Stimulated activated naive B cell treated with anti-CD40 and anti-IgM and Interleukin-4, amounts not matched to agents 10 μg/mL and 1 μg/mL and 100 μg/mL, for 72 hours (primary cell): ENCODE results near the gene ATP6AP1.

Experiments
- ATAC-seq, 2 donors: fragments of 150-1000 bp; cut with Tn5 transposase; replicated peaks; 2 replicates each; pipeline ENCODE4 v1.10.0; 2021; ENCODE audit warnings: moderate library complexity in 1 of 2
- DNase-seq: peaks from one replicate; pipeline ENCODE4 v3.0.0; 2021
- H3K27ac Mint-ChIP-seq: one replicate; pipeline ENCODE4 v1.8.0; 2022; ENCODE audit warnings: mild to moderate bottlenecking, mixed read lengths
- H3K27me3 Mint-ChIP-seq, 2 donors: one replicate each; pipeline ENCODE4 v1.8.0; 2022; ENCODE audit warnings: mixed read lengths in 2 of 2
- H3K36me3 Mint-ChIP-seq, 2 donors: one replicate each; pipeline ENCODE4 v1.8.0; 2022; ENCODE audit warnings: mixed read lengths in 2 of 2, mild to moderate bottlenecking in 1 of 2
- H3K4me1 Mint-ChIP-seq, 2 donors: one replicate each; pipeline ENCODE4 v1.8.0; 2022; ENCODE audit warnings: mixed read lengths in 2 of 2, mild to moderate bottlenecking in 1 of 2
- H3K4me3 Mint-ChIP-seq, 2 donors: one replicate each; pipeline ENCODE4 v1.8.0; 2022; ENCODE audit warnings: mild to moderate bottlenecking in 2 of 2, mixed read lengths in 2 of 2, moderate library complexity in 1 of 2
- H3K9me3 Mint-ChIP-seq, 2 donors: one replicate each; pipeline ENCODE4 v1.8.0; 2022; ENCODE audit warnings: mixed read lengths in 2 of 2, mild to moderate bottlenecking in 1 of 2

ATP6AP1 gene

GRCh38 chrX:154470914-154471568, 42.6 kb downstream of the ATP6AP1 start:
- Mint-ChIP-seq H3K27ac (no peak overlapping the region), H3K9me3 (no peaks in the 10 kb centered on the region), H3K27me3 (no peaks in the 10 kb centered on the region), H3K36me3 (peaks cover 16 to 28% of the 10 kb centered on the region in 2 donors), H3K4me3 (no peak overlapping the region), H3K4me1 (peaks cover 6 to 7% of the 10 kb centered on the region in 2 donors)
- ATAC-seq (no peak), DNase-seq (no peak)

GRCh38 chrX:154471839-154472684, 43.6 kb downstream of the ATP6AP1 start:
- H3K4me3 Mint-ChIP-seq, result no peak overlapping the region
- peaks cover 6 to 12% of the 10 kb centered on the region in 2 donors for H3K4me1 Mint-ChIP-seq
- H3K27me3 Mint-ChIP-seq, result no peaks in the 10 kb centered on the region
- DNase-seq (no peak), ATAC-seq (no peak)
- no peaks in the 10 kb centered on the region for H3K9me3 Mint-ChIP-seq
- H3K27ac Mint-ChIP-seq, result no peak overlapping the region
- H3K36me3 Mint-ChIP-seq, result peaks cover 11 to 21% of the 10 kb centered on the region in 2 donors

GRCh38 chrX:154472685-154473632, 44.5 kb downstream of the ATP6AP1 start:
- Mint-ChIP-seq H3K4me1 (peaks cover 12 to 14% of the 10 kb centered on the region in 2 donors), H3K27ac (no peak overlapping the region), H3K36me3 (peaks cover 11 to 21% of the 10 kb centered on the region in 2 donors), H3K27me3 (no peaks in the 10 kb centered on the region), H3K4me3 (no peak overlapping the region), H3K9me3 (no peaks in the 10 kb centered on the region)
- ATAC-seq, result no peak
- no peak for DNase-seq

DNA sequence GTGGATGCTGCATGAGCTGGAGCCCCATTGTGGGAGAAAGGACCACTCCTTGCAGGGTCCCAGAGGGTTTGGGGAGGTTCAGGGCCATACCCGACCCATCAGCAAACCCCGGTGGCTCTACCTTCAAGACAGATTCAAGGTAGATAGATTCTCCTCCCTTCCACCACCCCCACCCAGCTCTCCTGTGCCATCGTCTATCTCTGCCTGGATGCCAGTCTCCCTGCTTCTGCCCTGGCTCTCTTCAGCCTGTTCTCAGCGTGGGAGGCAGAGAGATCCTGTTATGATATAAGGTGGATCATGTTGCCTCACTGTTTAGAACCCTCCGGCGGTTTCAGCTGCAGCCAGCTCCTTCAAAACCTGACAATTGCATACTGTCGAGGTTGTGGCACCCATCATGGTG, 45.2 kb downstream of the ATP6AP1 start:
- Mint-ChIP-seq H3K27ac (no peak overlapping the region), H3K27me3 (no peaks in the 10 kb centered on the region), H3K36me3 (peaks cover 11 to 21% of the 10 kb centered on the region in 2 donors), H3K4me3 (no peak overlapping the region), H3K9me3 (no peaks in the 10 kb centered on the region), H3K4me1 (peaks cover 14 to 16% of the 10 kb centered on the region in 2 donors)
- DNase-seq (no peak), ATAC-seq (no peak)

DNA sequence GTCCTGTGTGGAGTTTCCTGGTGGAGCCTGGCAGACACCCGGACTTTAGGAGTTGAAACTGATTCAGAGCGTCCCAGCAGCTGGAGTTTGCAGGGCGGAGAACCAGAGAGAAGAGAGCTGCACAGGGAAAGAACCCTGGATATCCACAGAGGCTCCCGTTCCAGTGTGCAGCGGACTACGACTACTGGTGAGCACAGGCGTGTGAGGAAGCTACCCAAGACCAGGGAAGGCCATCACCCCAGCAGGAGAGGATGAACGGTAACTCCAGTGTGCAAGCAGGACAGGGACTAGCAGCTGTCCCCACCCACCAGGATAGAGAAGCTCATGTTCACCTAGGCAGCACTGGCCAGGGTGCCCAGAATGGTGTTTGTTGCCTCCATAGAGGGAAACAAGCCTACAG, 48.3 kb downstream of the ATP6AP1 start:
- no peaks in the 10 kb centered on the region for H3K27me3 Mint-ChIP-seq
- H3K27ac Mint-ChIP-seq, result no peak overlapping the region
- H3K9me3 Mint-ChIP-seq, result no peaks in the 10 kb centered on the region
- H3K36me3 Mint-ChIP-seq, result peaks cover 11% of the 10 kb centered on the region in 2 donors
- peaks cover 17 to 23% of the 10 kb centered on the region in 2 donors for H3K4me1 Mint-ChIP-seq
- H3K4me3 Mint-ChIP-seq, result no peak overlapping the region
- no peak for DNase-seq
- no peak for ATAC-seq

DNA sequence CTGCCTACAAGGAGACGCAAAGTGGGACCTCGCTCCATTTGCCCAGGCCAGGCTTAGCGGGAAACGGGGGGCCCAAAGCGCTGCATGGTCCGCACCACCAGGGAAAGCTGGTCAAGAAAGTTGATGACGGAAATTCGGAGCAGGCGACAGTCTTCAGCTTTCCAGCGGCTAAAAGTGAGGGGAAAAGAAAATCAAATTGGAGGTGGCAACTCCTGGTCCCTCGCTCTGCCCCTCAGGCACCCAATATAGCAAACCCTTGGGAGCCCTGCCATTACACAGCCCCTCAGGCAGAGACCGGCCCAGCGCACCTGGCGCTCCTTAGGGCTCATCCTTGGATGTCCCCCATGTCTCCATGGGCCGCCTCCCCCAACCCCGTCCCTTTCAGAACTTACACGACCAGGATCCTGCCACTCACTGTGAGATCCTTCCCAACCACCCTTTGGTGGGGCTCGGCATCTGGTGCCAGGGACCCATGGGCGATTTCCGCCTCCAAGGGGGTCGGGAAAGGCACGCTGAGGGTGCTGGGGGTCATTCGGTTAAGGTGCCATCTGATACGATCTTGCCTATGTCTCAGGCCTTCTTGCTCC, 49.5 kb downstream of the ATP6AP1 start:
- DNase-seq, result no peak
- H3K4me1 Mint-ChIP-seq, result peaks cover 17 to 23% of the 10 kb centered on the region in 2 donors
- H3K9me3 Mint-ChIP-seq, result no peaks in the 10 kb centered on the region
- ATAC-seq, result no peak
- H3K27ac Mint-ChIP-seq, result peak overlapping the region; percentile 96
- H3K4me3 Mint-ChIP-seq, result peak overlapping the region; percentile 85 to 86
- peaks cover 5 to 8% of the 10 kb centered on the region in 2 donors for H3K36me3 Mint-ChIP-seq
- H3K27me3 Mint-ChIP-seq, result no peaks in the 10 kb centered on the region

- Mint-ChIP-seq H3K4me1 (peaks cover 20 to 31% of the 10 kb centered on the region in 2 donors), H3K27me3 (no peaks in the 10 kb centered on the region), H3K36me3 (peaks cover 5 to 11% of the 10 kb centered on the region in 2 donors), H3K27ac (peak within 1 kb of the TSS; percentile 96), H3K4me3 (peak within 1 kb of the TSS; percentile 85 to 86), H3K9me3 (no peaks in the 10 kb centered on the region)
- DNase-seq (peak; percentile 88), ATAC-seq (peak; percentile 87 to 93)
Observed at GRCh38 chrX:154478728-154479622, 50.5 kb downstream of the ATP6AP1 start, which contains the start of gene LAGE3. Gene LAGE3, minus strand, starts transcription at chrX:154479281. Its CDS starts 366 bp downstream, at chrX:154478915.

- ATAC-seq, result no peak
- no peak overlapping the region for H3K27ac Mint-ChIP-seq
Observed at GRCh38 chrX:154481195-154481594, 52.7 kb downstream of the ATP6AP1 start.

DNA sequence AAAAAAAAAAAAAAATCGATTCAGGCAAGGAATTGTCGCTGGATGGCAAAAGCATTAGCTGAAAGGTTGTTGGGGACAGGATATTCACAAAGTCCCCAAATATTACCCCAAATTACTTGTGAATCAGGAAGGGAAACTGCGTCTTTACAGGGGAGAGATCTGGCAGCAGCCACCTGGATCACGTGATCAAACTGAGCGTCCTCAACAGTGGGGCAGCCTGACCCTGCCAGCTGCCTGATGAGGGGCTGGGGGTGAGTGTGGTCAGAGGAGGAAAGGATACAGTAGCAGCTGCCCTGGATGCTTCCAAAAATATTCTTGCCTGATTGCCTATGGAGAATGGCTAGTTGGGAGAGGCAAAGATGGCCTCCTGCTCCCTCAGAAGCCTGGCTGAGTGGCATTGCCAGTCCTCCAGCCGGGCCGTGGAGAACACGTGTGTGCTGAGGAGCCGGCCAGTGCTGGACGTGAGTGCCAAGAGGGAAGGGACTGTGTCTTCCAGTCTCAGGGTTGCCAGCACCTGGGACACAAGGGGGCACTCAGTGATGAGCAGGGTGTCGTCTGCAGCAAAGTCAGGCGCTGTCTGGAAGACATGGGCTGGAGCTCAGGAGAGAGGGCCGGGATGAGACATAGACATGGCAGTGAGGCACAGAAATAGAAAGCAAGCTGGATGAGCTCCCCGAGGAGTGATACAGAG, 53.6 kb downstream of the ATP6AP1 start:
- Mint-ChIP-seq H3K36me3 (peaks cover 5 to 6% of the 10 kb centered on the region in 2 donors), H3K27ac (no peak overlapping the region), H3K4me1 (peaks cover 12 to 34% of the 10 kb centered on the region in 2 donors), H3K4me3 (no peak overlapping the region), H3K27me3 (no peaks in the 10 kb centered on the region), H3K9me3 (no peaks in the 10 kb centered on the region)
- DNase-seq (no peak), ATAC-seq (no peak)

More at GRCh38 chrX:154481195-154481594, 52.7 kb downstream of the ATP6AP1 start:
- Mint-ChIP-seq H3K27me3 (no peaks in the 10 kb centered on the region), H3K36me3 (peaks cover 6 to 7% of the 10 kb centered on the region in 2 donors), H3K4me3 (no peak overlapping the region), H3K4me1 (peaks cover 16 to 32% of the 10 kb centered on the region in 2 donors), H3K9me3 (no peaks in the 10 kb centered on the region)
- no peak for DNase-seq

DNA sequence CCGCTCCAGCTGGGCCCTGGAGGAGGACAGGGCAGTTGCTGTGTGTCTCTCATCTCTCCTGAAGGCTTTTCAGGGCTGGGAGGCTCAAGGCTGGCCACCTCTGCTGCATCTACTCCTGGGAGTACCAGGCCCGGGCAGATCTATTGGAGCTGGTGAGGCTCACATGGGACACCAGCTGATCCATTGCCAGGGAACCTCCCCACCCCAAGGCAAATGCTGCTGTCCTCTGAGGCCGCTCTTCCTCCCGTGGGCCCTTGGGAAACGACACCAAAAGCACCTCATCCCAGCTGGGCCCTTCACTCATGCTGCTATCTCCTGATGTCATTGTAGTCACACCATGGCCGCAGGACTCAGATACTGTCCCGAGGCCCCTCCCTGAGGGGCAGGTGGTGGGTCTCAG, 54.3 kb downstream of the ATP6AP1 start:
- no peak overlapping the region for H3K27ac Mint-ChIP-seq
- DNase-seq (no peak), ATAC-seq (no peak)
- peaks cover 13 to 37% of the 10 kb centered on the region in 2 donors for H3K4me1 Mint-ChIP-seq
- H3K4me3 Mint-ChIP-seq, result no peak overlapping the region
- H3K9me3 Mint-ChIP-seq, result no peaks in the 10 kb centered on the region
- no peaks in the 10 kb centered on the region for H3K27me3 Mint-ChIP-seq
- peaks cover 7 to 9% of the 10 kb centered on the region in 2 donors for H3K36me3 Mint-ChIP-seq

- ATAC-seq (no peak), DNase-seq (no peak)
- H3K36me3 Mint-ChIP-seq, result peaks cover 13% of the 10 kb centered on the region in 2 donors
- H3K4me1 Mint-ChIP-seq, result peaks cover 16 to 37% of the 10 kb centered on the region in 2 donors
- no peak overlapping the region for H3K4me3 Mint-ChIP-seq
- no peak overlapping the region for H3K27ac Mint-ChIP-seq
- H3K9me3 Mint-ChIP-seq, result no peaks in the 10 kb centered on the region
- H3K27me3 Mint-ChIP-seq, result no peaks in the 10 kb centered on the region
Observed at GRCh38 chrX:154483325-154483724, 54.8 kb downstream of the ATP6AP1 start.
